IPS DF 4.7 (cell line): ENCODE results near the gene MKNK2.

ENCODE experiments used
- DNase-seq: peaks from one replicate; pipeline ENCODE4 v3.0.0-alpha.2; 2013; ENCODE audit warnings: low spot score; ENCODE audit errors: extremely low read depth

The MKNK2 gene

DNA sequence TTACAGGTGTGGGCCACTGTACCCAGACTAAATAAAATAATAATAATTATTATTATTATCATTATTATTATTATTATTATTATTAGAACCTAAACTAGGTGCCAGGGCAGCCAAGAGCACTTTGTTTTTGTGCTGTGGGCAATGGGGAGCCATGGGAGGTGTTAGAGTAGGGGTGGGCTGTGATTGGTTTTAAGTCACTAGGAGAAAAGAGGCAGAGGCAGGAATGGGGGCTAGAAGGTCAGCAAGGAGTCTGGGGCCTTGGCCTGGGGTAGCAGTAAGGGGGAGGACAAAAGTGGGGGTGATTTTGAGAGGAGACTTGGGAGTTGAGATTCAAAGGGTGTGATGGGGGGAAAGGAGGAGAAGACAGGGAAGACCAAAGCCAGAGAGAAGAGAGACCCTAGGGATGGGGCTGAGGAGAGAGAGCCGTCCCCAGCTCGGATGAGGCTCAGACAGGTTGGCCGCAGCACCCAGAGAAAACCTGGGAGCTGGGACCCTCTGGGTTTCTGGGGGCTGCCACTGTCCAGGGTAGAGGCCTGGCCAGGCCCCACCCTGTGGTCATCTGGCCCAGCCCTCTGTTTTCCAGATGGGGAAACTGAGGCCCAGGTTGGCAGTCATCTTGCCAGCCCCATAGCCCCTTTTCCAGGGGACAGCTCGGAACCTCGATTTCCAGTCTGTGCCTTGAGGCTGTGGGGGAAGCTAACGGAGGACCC is 17.8 kb downstream of the MKNK2 start:
- no peak for DNase-seq

DNA sequence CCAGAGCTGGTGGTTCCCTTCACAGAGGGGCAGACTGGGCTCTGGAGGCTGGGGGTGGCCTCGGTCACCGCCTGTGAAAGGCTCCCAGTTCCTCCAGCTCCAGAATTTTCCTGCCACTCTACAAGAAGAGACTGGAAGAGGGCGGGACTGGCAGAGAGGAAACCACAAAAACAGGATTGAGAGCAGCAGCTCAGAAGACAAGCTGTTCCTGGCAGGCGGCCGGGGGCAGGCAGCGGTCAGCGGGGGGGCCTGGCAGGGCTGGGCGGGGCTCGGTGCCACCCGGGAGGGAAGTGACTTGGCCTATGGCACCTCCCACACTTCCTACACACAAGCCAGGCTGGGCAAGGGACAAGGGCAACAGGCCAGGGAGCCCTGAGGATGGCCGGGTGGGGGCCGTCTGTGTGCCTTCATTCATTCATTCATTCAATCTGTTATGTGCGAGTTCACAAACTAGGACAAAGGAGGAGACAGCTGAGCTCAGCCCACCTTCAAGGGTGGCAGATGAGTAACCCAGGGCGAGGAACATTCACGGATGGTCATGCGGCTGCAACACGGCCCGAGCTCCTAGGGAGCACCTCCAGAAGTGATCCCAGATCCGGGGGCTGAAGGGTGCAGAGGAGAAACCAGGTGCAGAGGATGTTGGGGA is 18.6 kb downstream of the MKNK2 start:
- DNase-seq: no peak

DNA sequence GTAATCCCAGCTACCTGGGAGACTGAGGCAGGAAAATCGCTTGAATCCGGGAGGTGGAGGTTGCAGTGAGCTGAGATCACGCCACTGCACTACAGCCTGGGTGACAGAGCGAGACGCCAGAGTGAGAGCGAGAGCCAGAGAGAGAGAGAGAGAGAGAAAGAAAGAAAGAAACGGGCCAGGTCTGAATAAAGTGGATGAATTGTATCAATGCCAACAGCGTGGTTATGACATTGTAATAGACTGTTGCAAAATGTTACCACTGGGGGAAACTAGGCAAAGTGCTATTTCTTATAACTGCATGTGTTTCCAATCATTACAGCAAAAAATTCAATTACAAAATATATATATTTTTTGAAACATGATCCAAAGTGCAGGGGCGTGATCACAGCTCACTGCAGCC is 23.7 kb downstream of the MKNK2 start:
- DNase-seq: no peak

DNA sequence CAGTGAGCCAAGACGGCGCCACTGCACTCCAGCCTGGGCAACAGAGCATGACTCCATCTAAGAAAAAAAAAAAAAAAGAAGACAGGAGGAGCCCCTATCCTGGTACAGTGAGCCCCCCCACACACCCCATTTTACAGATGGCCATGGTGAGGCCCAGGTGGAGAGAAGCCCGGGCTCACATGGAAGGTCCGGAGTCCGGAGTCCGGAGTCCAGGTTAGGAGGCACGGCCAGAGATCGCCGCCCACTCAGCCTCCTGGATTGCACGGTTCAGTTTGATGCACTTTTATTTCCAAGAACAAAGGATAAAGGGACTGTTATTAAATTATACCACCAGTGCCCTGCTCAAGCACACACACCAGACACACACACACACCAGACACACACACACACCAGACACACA is 24.3 kb downstream of the MKNK2 start:
- DNase-seq: no peak

DNA sequence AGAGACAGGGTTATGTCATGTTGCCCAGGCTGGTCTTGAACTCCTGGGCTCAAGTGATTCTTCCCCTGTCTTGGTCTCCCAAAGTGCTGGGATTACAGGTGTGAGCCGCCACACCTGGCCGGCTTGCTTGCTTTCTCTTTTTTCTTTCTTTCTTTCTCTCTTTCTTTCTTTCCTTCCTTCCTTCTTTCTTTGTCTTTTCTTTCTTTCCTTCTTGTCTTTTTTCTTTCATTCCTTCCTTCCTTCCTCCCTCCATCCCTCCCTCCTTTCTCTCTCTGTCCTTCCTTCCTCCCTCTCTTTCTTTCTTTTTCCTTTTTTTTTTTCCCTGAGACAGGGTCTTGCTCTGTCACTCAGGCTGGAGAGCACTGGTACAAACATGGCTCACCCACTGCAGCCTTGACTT is 28.8 kb downstream of the MKNK2 start:
- DNase-seq: no peak

DNA sequence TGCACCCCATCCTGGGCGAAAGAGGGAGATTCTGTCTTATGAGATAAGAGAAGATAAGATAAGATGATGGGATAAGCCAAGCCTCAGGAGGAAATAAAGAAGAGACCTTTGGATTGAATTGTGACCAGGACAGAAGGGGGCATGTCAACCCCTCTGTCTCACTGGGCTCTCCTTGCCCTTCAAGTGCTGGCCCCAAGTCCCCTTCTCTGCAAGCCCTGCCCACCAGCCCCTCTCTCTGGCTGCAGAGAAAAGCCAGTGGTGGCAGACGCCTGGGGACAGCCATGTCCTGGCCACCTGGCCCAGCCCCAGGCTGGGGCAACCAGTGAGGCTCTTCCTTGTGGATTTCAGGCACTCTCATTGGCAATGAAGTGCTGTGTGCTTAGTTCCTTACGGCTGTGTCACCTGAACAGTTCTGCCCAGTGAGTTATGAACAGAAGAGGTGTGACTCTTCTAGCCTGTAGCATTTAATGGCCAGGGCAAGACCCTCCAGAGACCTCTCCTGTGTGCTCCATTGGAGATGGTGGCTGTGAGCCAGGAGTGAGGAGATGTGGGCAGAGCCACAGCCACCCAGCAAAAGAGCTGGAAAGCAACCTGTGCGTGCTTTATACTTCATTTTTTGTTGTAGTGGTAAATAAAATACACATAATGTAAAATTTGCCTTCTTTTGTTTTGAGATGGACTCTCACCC is 29.4 kb downstream of the MKNK2 start:
- DNase-seq: no peak

DNA sequence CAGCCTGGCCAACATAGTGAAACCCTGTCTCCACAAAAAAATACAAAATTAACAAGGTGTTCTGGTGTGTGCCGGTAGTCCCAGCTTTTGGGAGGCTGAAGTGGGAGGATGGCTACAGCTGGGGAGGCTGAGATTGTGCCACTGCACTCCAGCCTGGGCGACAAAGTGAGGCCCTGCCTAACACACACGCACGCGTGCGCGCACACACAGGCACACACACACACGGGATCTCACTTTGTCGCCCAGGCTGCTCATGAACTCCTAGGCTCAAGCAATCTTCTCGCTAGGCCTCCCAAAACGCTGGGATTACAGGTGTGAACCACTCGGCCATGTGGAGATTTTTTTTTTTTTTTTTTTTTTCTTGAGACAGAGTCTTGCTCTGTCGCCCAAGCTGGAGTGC is 32.3 kb downstream of the MKNK2 start:
- DNase-seq: no peak

DNA sequence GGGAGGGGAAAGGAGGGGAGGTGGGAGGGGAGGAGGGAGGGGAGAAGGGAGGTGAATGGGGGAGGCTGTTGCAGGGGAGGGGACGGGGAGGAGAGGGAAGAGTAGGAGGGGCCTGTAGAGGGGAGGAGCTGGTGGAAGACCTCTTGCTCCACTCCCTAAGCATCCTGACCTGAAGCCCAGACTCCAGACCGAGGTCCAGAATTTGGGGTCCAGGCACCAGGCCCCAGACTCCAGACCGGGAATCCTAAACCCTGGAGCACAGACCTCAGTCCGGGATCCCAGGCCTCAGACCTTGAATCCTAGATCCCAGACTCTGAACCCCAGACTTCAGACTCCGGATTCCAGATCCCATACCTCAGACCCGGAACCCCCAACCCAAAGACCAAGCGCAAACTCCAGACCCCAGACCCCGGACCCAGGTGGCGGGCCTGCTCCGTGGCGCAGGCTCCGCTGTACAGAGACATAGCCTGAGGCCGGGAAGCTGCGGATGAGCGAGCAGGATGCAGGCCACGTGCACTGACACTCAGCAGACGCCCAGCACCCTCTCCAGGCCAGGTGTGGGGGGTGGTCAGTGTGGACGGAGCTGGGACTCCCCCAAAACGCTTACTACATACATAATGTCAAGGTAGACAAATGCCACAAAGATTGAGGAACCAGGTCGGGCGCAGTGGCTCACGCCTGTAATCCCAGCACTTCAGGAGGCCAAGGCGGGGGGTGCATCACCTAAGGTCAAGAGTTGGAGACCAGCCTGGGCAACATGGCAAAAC is 34.8 kb downstream of the MKNK2 start:
- no peak for DNase-seq

DNA sequence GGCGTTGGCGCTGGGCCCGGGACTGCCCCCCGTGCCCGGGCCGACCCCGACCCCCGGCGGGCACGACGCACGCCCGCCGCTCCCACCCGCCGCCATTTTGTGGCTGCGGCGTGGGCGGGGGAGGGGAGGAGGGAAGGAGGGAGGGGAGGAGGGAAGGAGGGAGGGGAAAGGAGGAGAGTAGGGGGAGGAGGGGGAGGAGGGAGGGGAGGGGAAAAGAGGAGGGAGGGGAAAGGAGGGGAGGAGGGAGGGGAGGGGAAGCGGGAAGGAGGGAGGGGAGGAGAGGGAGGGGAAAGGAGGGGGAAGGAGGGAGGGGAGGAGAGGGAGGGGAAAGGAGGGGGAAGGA is 35.5 kb downstream of the MKNK2 start, which contains the start of gene BTBD2:
Gene BTBD2 (minus strand): TSS at position 107 of the 343 bp plus-strand sequence. CDS start 11 bp downstream, at position 96.
- no peak for DNase-seq

DNA sequence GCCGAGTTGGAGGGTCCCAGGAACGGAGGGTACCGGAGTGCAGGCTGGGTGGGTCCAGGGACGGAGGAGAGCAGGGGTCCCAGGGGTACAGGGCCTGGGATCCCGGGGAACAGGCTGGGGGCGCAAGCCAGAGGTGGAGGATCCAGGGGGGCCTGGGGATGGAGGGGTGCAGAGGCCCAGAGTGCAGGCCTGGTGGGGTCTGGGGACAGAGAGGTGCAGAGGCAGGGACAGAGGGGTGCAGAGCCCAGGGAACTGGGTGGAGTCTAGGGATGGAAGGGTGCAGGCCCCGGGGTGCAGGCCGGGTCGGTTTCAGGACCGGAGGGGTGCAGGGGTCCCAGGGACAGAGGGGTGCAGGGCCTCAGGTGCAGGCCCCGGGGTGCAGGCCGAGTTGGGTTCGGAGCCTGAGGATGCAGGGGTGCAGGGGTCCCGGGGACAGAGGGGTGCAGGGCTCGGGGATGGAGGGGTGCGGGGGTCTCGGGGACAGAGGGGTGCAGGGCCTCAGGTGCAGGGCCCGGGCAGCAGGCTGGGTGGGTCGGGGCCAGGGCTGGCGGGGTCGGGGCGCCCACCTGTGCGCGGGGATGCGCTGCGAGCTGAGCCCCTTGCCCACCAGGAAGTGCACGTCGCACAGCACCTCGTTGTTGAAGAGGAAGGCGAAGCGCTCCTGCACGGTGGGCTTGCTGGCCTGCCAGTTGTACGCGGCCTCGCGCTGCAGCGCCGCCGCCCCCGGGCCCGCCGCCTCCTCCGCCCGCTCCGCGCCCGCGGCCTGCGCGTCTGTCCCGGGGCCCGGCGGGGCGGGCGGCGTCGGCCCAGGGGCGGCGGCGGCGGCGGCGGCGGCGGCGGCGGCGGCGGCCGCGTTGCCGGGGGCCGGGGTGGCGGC is 36.1 kb downstream of the MKNK2 start:
- DNase-seq: no peak

DNA sequence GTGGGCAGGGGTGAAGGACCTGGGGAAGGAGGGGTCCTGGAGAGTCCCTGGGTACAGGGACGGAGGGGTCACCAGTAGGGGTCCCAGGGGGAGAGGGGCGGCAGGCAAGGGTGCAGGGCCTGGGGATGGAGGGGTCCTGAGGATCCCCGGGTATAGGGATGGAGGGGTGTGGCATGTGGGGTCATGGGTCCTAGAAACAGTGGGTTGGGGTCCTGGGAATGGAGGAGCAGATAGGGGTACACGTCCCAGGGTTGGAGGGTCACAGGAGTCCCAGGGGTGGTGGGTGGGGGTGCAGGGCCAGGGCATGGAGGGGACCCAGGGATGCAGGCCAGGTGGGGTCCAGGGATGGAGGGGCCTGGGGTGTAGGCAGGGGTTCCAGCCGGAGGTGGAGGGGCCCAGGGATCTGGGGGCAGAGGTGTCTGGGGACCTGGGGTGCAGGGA is 36.9 kb downstream of the MKNK2 start:
- DNase-seq: no peak

DNA sequence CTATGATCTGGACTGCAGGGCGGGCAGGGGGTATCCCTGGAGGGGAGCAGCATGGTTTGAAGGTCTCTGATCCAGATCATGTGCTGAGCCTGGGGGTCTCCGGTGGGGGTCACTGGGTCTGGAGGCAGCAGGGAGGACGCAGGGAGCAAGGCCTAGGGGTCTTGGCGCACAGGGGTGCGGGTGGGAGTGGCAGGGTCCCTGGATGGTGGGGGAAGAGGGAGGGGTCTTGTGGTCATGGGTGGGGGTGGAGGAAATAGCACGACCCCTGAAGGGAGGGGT is 37.4 kb downstream of the MKNK2 start:
- DNase-seq: no peak

DNA sequence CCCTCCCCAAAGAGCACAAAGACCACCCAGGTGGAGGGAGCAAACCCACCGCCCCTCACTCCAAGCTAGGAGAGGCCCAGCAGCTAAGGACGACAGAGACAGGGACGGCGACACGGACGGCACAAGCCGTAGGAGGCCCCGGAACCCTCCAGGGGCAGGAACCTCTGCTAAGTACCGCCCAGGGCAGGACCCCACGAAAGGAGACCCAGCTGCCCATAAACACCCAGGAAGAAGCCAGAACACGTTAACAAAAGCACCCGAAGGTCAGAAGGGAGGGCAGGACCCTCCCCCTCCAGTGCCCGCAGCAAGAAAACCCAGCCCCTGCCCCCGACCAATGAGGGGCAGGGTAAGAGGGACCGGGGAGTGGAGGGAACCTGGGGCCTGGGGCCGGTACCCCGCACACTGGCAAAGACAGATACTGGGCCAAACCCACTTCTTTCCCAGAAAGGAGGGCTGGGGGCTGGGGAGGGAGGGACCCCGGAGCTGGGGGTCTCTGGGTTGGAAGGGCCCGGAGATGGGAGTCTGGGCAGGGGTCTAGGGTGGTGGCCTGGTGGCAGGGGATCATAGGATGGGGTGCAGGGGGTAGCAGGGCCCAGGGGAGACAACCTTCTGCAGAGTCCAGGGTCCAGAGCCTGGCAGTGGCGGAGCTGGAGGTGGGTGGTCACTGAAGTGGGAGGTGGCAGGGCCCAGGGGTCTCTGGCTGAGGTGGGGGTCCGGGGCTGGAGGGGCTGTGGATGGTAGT is 37.9 kb downstream of the MKNK2 start:
- no peak for DNase-seq

DNA sequence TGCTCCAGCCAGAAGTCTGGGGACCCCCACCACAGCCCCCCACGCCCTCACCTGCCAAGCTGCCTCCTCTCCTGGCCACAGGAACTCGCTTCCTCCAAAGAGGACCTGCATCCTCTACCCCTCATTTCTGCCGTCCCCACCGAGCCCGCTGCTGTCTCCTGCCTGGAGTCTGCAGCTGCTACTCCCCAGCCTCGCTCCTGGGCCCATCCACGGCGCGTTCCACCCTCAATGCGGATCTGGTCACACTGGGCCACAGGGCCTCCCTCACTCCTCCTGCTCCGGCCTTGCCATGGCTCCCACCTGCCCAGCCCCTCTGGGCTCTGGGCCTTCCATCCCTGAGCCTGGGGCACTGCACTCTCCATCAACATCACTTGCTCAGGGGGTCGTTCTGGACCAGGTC is 39.9 kb downstream of the MKNK2 start:
- no peak for DNase-seq

DNA sequence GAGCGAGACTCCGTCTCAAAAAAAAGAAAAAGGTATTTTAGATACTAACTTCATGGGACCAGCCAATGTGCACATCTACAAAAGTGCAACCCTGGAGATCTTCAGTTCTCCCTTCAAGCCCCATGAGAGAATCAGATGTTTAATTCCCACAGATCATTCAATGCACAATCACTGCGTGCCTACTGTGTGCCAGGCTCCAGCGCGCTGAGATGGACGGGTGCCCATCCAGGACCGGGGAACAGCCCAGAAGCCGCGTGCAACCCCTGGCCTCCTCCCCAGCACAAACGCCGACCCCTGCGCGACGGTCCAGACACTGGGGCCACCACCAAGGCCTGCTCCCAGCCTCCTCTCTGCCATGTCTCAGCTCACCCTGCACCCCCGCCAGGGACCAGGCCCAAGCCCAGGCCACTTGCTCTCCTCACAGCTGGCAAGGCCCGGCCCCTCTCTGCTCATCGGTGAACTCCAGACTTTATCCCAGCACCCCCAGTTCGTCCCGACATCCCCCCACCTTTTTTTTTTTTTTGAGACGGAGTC is 40.8 kb downstream of the MKNK2 start:
- no peak for DNase-seq

DNA sequence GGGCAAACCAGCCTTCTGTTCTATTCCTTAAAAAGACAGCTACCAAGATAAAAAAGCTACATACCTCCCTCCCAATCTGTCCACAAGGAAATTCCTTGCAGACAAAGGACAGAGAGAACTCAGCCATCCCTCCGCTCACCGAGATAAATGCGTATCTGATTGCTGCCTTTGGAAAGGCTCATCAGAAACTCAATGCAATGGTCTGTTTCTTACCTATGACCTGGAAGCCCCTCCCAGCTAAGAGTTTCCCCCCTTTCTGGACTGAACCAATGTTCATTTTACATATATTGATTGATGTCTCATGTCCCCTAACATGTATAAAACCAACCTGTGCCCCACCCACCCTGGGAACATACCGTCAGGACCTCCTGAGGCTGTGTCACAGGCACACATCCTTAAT is 47.2 kb downstream of the MKNK2 start:
- no peak for DNase-seq

DNA sequence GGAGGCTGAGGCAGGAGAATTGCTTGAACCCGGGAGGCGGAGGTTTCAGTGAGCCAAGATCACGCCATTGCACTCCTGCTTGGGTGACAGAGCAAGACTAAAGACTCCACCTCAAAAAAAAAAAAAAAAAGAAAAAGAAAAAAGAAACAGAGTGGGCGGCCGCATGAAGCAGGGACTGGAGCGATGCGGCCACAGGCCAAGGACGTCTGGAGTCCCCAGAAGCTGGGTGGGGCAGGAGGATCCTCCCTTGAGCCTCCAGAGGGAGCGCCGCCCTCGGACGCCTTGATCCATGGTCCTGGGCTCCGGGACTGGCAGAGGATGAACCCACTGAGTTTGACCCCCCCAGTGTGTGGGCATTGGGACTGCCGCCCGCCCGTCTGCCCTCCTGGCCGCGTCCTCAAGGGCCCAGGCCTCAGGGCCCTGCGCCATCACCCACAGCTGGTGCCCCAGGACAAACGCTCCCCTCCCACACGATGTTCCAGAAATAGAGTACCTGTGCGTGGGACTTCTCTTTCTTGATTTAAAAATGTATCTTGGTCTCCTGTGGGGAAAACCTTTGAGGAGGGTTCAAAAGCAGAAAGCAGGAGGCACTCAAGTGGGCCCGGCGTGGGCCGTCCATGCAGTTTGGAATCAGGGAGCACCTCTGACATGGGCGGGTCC is 51.1 kb downstream of the MKNK2 start:
- DNase-seq: no peak

DNA sequence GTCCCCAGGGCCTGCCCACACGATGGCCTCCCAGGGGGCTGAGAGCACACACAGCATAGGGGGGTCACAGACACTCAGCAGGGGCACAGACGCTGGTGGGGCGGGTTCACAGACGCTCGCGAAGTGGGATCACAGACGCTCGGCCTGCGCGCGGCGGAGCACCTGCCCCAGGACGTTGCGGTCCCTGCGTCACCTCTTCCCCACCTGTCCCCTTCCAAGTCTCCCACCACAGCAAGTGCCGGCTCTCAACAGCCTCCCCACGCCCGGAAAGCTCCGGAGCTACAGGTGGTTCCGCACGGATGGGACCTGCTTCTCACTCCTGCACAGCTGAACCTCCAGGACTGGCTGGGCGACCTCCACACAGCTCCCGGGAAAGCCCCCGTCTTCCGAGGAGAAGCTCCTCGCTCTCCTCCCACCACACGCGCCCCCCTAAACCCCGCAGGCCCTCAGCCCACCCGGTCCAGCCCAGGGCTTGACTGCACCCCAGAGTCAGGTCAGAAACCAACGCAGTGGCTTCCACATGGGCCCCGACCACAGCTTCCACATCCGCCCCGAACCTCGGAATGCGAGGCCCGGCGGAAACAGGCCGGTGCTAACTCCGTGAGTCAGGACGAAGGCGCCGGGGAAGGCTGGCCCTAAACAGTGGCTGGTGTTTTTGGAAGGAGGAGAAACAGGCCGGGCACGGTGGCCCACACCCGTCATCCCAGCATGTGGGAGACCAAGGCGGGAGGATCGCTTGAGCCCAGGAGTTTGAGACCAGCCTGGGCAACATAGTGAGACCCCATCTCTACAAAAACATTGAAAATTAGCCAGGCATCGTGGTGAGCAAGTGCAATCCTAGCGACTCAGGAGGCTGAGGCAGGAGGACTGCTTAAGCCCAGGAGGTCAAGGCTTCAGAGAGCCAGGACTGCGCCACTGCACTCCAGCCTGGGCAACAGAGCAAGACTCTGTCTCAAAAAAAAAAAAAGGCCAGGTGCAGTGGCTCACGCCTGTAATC is 52.0 kb downstream of the MKNK2 start:
- no peak for DNase-seq
